Thymus (tissue), 14 donors: ENCODE measurements around the gene GPR85. TPM values are rescaled to one million over a fixed set of nuclear protein-coding genes. Genes with fewer than 3 reads are reported as not detected.

Experiments used
- DNase-seq, 9 donors: peaks; one replicate each; pipeline ENCODE4 v3.0.0-alpha.2; 2013; ENCODE audit warnings: low spot score in 9 of 9, low read depth in 6 of 9, missing footprints in 1 of 9
- H3K27ac ChIP-seq, 2 donors: one replicate each; pipeline ENCODE4 v1.5.1; 2013; ENCODE audit warnings: control low read depth in 1 of 2, low read depth in 1 of 2, low read length in 1 of 2, mild to moderate bottlenecking in 1 of 2, moderate library complexity in 1 of 2
- H3K27me3 ChIP-seq, 2 donors: one replicate each; pipeline ENCODE4 v1.5.1; 2013; ENCODE audit warnings: low read length in 1 of 2; ENCODE audit not compliant: control insufficient read depth in 2 of 2, insufficient read depth in 1 of 2
- H3K36me3 ChIP-seq, 2 donors: one replicate each; pipeline ENCODE4 v1.5.1; 2013; ENCODE audit warnings: low read length in 1 of 2, mild to moderate bottlenecking in 1 of 2, moderate library complexity in 1 of 2; ENCODE audit not compliant: control insufficient read depth in 2 of 2, insufficient read depth in 2 of 2
- H3K4me1 ChIP-seq, 2 donors: one replicate each; pipeline ENCODE4 v1.5.1; 2013; ENCODE audit warnings: low read length in 2 of 2; ENCODE audit not compliant: control insufficient read depth in 2 of 2, insufficient read depth in 2 of 2
- H3K4me3 ChIP-seq, 2 donors: one replicate each; pipeline ENCODE4 v1.5.1; 2013; ENCODE audit warnings: low read length in 2 of 2, control low read depth in 1 of 2, mild to moderate bottlenecking in 1 of 2
- H3K9me3 ChIP-seq, 2 donors: one replicate each; pipeline ENCODE4 v1.5.1; 2013; ENCODE audit warnings: low read length in 1 of 2, mild to moderate bottlenecking in 1 of 2; ENCODE audit not compliant: control insufficient read depth in 2 of 2, insufficient read depth in 1 of 2
- WGBS: extraction: QIAGEN DNeasy Blood & Tissue Kit; methylation state at CpG from one replicate; pipeline ENCODE4 v1.1.7; 2013; 5-methylcytosine and 5-hydroxymethylcytosine counted together
- long read RNA-seq, 10 donors: transcript quantifications; one replicate each; lab custom pipeline, GENCODE V29; 2026
- polyA plus RNA-seq: library from polyadenylated mRNA; stranded (reverse); fragments of 200-250 nt; gene quantifications from one replicate; pipeline ENCODE4 v1.2.3, GENCODE V29; 2013
- total RNA-seq: library from RNA; stranded (reverse); fragments of 120-200 nt; gene quantifications from one replicate; pipeline ENCODE4 v1.2.4, GENCODE V29; 2013
- donor health status: healthy.

GPR85 gene, protein sequence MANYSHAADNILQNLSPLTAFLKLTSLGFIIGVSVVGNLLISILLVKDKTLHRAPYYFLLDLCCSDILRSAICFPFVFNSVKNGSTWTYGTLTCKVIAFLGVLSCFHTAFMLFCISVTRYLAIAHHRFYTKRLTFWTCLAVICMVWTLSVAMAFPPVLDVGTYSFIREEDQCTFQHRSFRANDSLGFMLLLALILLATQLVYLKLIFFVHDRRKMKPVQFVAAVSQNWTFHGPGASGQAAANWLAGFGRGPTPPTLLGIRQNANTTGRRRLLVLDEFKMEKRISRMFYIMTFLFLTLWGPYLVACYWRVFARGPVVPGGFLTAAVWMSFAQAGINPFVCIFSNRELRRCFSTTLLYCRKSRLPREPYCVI
- 0.71 TPM for total RNA-seq
- polyA plus RNA-seq = 1.3 TPM
- long read RNA-seq, donor 1 = 0 reads
- long read RNA-seq, donor 2 = 0 reads
- long read RNA-seq, donor 3 = 0 reads
- long read RNA-seq, donor 4 = 0 reads
- long read RNA-seq, donor 5 = 0 reads
- long read RNA-seq, donor 6 = 0 reads
- long read RNA-seq, donor 7 = 0 reads
- long read RNA-seq, donor 8, partial matches to known transcripts = 0 of 1 reads
- long read RNA-seq, donor 8, other reads (novel, unspliced or antisense) = 0 of 1 reads
- long read RNA-seq, donor 9 = 0 reads
- long read RNA-seq, donor 10 = 0 reads

DNA sequence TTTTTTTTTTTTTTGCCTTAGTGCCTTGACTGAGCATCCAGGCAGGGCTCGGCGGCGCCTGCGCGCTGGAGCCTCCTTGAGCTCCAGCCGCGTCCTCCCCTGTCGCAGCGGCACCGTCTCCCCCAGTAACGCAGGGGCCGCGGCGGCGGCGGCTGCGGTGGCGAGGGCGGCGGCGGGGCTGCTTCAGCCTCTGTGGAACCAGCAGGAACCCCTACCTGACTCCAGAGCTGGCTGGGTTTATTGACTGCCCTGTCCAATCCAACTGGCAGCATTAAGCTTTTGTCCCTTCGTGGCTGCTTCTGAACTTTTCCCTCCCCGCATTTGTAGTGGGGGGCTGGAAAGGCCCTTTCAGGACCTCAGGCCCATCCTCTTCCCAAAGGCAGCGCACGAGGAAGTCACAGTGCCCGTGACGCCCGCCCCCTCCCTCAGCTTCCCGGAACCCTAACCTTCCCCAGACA is at the start of gene GPR85:
Gene GPR85, minus strand, starts transcription at position 397 of the 458 bp plus-strand sequence. CDS start 2,106 bp downstream, outside the sequence.
- Histone ChIP-seq H3K27me3 (peaks cover 0 to 18% of the 10 kb centered on the region in 2 donors), H3K4me3 (peak within 1 kb of the TSS; percentile 29 to 33), H3K4me1 (peaks cover 0 to 3% of the 10 kb centered on the region in 2 donors), H3K36me3 (no peaks in the 10 kb centered on the region), H3K9me3 (no peaks in the 10 kb centered on the region), H3K27ac (peak within 1 kb of the TSS in 1 of 2 donors; percentile 13)
- WGBS = 2% methylated on average over 29 of the region's 29 CpGs
- peak in 4 of 9 donors; percentile 7 to 50 (median 18) for DNase-seq

DNA sequence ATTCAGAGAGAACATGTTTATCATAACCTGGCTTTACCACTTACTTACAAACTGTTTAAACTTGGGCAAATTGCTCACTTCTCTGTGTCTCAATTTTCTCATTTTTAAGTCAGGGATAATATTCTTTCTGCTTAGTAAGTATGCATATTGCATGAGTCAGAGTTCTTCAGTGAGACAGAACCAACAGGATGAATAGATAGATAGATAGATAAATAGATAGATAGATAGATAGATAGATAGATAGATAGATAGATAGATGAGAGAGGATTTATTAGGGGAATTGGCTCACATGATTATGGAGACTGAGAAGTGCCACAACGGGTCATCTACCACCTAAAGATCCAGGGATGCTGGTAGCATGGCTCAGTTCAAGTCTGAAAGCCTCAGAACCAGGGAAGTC is 47.4 kb upstream of the GPR85 start:
- no peaks in the 10 kb centered on the region for H3K9me3 ChIP-seq
- DNase-seq = no peak
- no peaks in the 10 kb centered on the region for H3K4me1 ChIP-seq
- no peak overlapping the region for H3K27ac ChIP-seq
- no peaks in the 10 kb centered on the region for H3K36me3 ChIP-seq
- H3K27me3 ChIP-seq = no peaks in the 10 kb centered on the region
- WGBS = 82% methylated on average over 1 of the region's 1 CpG
- no peak overlapping the region for H3K4me3 ChIP-seq

DNA sequence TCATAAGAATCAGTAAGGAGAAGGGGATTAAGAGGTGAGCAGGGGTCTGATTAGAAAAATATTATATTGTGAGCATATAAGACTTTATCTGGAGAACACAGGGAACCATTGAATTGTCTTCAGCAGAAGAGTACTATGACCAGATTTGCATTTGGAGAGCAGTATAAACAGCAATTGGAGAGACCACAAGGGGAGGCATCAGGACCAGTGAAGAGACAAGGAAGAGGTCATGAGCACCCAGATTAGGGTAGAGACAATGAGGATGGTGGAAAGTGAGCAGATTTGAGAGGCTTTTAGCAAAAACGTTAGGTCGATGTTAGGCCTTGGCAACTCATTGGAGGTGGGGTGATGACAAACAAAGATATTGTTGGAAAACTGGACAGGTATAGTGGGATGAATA is 44.7 kb upstream of the GPR85 start:
- H3K36me3 ChIP-seq = no peaks in the 10 kb centered on the region
- no peaks in the 10 kb centered on the region for H3K9me3 ChIP-seq
- no peak overlapping the region for H3K4me3 ChIP-seq
- no peaks in the 10 kb centered on the region for H3K27me3 ChIP-seq
- no peak overlapping the region for H3K27ac ChIP-seq
- DNase-seq = no peak
- H3K4me1 ChIP-seq = no peaks in the 10 kb centered on the region
- 95% methylated on average over 2 of the region's 2 CpGs for WGBS

DNA sequence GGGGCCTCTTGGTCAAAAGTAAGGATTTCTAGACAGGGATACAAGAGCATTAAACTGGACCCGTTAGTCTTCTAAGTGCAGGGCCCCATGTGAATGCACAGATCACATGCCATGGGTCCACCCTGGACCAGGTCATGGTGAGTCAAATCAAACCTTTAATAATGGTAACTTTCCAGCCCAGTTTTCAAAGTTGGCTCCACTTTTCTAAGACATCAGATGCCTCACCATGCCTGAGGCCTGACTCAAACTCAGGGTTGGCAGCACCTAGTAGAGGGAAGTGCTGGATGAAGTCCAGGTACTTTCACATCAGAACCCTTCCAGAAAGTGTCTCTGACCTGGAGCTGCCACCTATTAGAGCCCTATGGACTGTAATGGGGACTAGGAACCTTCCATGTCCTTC is 41.4 kb upstream of the GPR85 start:
- no peak for DNase-seq
- Histone ChIP-seq H3K9me3 (no peaks in the 10 kb centered on the region), H3K4me1 (no peaks in the 10 kb centered on the region), H3K27me3 (no peaks in the 10 kb centered on the region), H3K27ac (no peak overlapping the region), H3K4me3 (no peak overlapping the region), H3K36me3 (no peaks in the 10 kb centered on the region)
- 98% methylated on average over 1 of the region's 1 CpG for WGBS

DNA sequence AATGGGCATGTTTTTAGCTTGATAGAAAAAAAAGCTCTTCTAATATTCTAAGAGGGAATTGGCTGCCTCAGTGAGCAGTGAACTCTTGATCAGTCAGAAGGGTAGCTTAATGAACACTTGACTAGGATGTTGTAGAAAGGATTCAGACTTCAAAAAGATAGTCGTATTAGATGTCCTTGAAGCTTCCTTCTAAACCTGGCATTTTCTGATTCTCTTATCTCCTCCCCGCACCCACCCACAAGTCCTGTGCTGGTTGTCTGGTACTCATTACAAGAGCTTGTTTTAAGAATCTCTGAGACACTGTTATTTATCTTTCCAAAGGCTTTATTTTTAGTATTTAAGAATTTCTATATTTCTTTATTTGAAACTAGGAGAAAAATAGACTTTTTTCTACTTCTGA is 39.1 kb upstream of the GPR85 start:
- H3K9me3 ChIP-seq = no peaks in the 10 kb centered on the region
- no peak overlapping the region for H3K4me3 ChIP-seq
- H3K36me3 ChIP-seq = no peaks in the 10 kb centered on the region
- H3K27me3 ChIP-seq = no peaks in the 10 kb centered on the region
- WGBS = 92% methylated on average over 2 of the region's 2 CpGs
- H3K27ac ChIP-seq = no peak overlapping the region
- no peak for DNase-seq
- H3K4me1 ChIP-seq = no peaks in the 10 kb centered on the region

DNA sequence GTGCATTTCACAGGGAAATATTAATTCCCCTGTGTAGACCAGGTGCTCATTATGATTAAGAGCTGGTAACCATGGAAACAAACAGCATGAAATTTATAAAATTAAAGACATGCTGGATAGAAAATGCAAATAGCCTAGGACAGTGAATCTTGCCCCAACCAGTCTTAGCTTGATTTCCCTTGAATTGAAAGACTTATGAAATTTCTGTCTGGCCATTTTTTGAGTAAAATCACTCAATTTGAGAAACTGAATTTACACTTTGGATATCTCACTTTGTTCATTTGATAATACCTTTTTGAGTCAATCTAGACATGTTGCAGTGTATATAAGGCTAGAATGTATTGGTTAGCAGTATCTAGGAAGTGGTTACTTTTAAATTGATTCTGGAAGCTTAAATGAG is 36.1 kb upstream of the GPR85 start:
- Histone ChIP-seq H3K9me3 (no peaks in the 10 kb centered on the region), H3K4me3 (no peak overlapping the region), H3K36me3 (no peaks in the 10 kb centered on the region), H3K27me3 (no peaks in the 10 kb centered on the region), H3K27ac (no peak overlapping the region), H3K4me1 (peaks cover 0 to 3% of the 10 kb centered on the region in 2 donors)
- DNase-seq = no peak

DNA sequence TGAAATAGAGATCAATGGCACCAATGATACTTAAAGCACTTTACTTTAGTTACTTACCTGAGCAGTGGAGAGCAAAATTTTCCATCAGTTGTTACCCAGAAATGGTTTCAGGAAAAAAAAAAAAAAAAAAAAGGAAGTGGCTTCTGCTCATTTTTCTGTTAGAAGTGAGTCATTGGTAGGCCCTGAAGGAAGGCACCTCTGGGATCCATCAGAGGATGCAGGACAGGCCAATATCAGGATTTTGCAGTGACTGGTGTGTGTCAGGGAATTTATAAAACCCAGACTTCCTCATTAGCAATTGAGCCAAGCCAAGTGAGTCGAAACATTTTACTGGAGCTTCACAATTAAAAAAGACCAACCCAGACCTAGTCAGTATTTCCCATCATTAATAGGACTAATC is 34.0 kb upstream of the GPR85 start:
- no peak for DNase-seq
- 90% methylated on average over 1 of the region's 1 CpG for WGBS
- Histone ChIP-seq H3K27me3 (no peaks in the 10 kb centered on the region), H3K4me1 (peaks cover 0 to 3% of the 10 kb centered on the region in 2 donors), H3K9me3 (no peaks in the 10 kb centered on the region), H3K36me3 (peaks cover 4 to 7% of the 10 kb centered on the region in 2 donors), H3K27ac (no peak overlapping the region), H3K4me3 (no peak overlapping the region)

DNA sequence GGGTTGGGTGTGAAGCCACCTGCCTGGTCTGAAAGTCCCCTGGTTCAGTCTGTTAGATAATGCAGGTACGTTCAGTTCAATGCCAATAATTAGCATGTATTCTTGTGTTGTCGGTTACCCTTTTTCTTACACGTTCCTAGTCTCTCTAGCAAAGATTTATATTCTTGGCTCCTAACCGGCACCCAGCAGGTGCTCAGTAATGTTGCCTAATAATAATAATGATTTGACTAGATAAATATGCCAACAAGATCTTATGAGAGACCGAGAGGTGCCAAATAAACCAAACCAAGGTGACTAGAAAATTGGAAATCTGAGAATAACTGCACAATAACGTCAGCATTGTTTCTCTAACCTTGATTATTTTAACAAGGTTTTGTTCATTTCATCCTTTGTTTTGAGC is 32.8 kb upstream of the GPR85 start:
- Histone ChIP-seq H3K4me1 (peaks cover 0 to 3% of the 10 kb centered on the region in 2 donors), H3K9me3 (no peaks in the 10 kb centered on the region), H3K36me3 (peaks cover 4 to 7% of the 10 kb centered on the region in 2 donors), H3K27me3 (no peaks in the 10 kb centered on the region), H3K4me3 (no peak overlapping the region), H3K27ac (no peak overlapping the region)
- no peak for DNase-seq
- WGBS = 97% methylated on average over 6 of the region's 6 CpGs
